ENCODE results near the gene DIAPH2.

DNA sequence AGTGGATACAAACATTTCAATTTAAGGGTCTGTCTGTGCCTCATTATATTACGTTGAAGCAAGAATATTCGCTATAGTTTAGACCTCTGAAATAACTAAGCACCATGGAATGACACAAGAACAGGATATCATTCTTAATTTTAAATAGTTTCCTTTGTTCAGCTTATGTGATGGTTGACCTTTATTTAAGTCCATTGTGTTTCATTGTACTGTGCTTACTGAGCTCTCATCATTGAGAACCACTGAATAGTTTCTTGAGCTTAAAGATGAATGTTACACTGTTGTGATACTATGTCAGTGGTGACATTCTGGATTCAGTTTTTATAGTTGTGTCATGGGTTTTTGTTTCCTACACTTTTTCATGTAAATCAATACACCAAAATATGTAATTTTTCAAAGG is 438.4 kb downstream of the DIAPH2 start:
- no peak for TF ChIP-seq EZH2 (IDR thresholded peaks at IDR 0.05; ENCODE audit: low read length, missing control alignments)
- TF ChIP-seq, protein P1, sequence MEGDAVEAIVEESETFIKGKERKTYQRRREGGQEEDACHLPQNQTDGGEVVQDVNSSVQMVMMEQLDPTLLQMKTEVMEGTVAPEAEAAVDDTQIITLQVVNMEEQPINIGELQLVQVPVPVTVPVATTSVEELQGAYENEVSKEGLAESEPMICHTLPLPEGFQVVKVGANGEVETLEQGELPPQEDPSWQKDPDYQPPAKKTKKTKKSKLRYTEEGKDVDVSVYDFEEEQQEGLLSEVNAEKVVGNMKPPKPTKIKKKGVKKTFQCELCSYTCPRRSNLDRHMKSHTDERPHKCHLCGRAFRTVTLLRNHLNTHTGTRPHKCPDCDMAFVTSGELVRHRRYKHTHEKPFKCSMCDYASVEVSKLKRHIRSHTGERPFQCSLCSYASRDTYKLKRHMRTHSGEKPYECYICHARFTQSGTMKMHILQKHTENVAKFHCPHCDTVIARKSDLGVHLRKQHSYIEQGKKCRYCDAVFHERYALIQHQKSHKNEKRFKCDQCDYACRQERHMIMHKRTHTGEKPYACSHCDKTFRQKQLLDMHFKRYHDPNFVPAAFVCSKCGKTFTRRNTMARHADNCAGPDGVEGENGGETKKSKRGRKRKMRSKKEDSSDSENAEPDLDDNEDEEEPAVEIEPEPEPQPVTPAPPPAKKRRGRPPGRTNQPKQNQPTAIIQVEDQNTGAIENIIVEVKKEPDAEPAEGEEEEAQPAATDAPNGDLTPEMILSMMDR (conservative IDR thresholded peaks at IDR 0.05 in 1 of 2, IDR thresholded peaks at IDR 0.05 in 1 of 2; ENCODE audit: low read depth in 1 of 2, low read length in 2 of 2), result no peak

Data from fibroblast of lung (primary cell).